OCI-LY3 (cell line): ENCODE measurements around the gene KRT222.

Experiments used
- H2AFZ ChIP-seq: fragments of 200-600, 300-600 bp; shearing (Covaris generic); 2 replicates; pipeline ENCODE4 v1.6.0; 2014; ENCODE audit warnings: antibody characterized with exemption, low read depth, low read length
- H3K27ac ChIP-seq: fragments of 200-600, 300-600 bp; sonication (generic); 2 replicates; pipeline ENCODE4 v1.5.1; 2014; ENCODE audit warnings: mild to moderate bottlenecking, low read length, moderate library complexity, mixed read lengths
- H3K27me3 ChIP-seq: fragments of 200-600, 300-600 bp; sonication (generic); 2 replicates; pipeline ENCODE4 v1.6.1; 2014; ENCODE audit warnings: low read depth, low read length, mixed read lengths
- H3K36me3 ChIP-seq: fragments of 200-600, 300-600 bp; sonication (generic); replicated peaks from 2 replicates; pipeline ENCODE3; 2014; ENCODE audit warnings: low read depth, low read length, mixed read lengths
- H3K4me1 ChIP-seq: fragments of 300-600, 200-600 bp; sonication (generic); 2 replicates; pipeline ENCODE4 v1.6.1; 2014; ENCODE audit warnings: low read length, mixed read lengths
- H3K4me2 ChIP-seq: fragments of 200-600, 300-600 bp; sonication (generic); 2 replicates; pipeline ENCODE4 v1.6.1; 2014; ENCODE audit warnings: low read length, mixed read lengths
- H3K4me3 ChIP-seq: fragments of 300-600, 200-600 bp; sonication (generic); 2 replicates; pipeline ENCODE4 v1.5.1; 2014; ENCODE audit warnings: antibody characterized with exemption, mild to moderate bottlenecking, low read length, moderate library complexity
- H3K79me2 ChIP-seq: fragments of 300-600, 200-600 bp; shearing (Covaris generic); 2 replicates; pipeline ENCODE4 v1.6.1; 2014; ENCODE audit warnings: mild to moderate bottlenecking, low read length, mixed read lengths
- H3K9ac ChIP-seq: fragments of 300-600, 200-600 bp; shearing (Covaris generic); 2 replicates; pipeline ENCODE4 v1.6.0; 2014; ENCODE audit warnings: mild to moderate bottlenecking, low read length, moderate library complexity
- H3K9me3 ChIP-seq: fragments of 200-600, 300-600 bp; shearing (Covaris generic); 2 replicates; pipeline ENCODE4 v1.6.1; 2014; ENCODE audit warnings: low read length, mixed read lengths; ENCODE audit not compliant: insufficient read depth
- H4K20me1 ChIP-seq: fragments of 200-600, 300-600 bp; sonication (generic); 2 replicates; pipeline ENCODE4 v1.6.1; 2016; ENCODE audit warnings: low read length, mixed read lengths; ENCODE audit not compliant: insufficient read depth
- CTCF ChIP-seq: fragments of 200-600, 300-600 bp; sonication (generic); IDR thresholded peaks from 2 replicates; pipeline ENCODE4 v1.5.1; 2014; ENCODE audit warnings: antibody characterized with exemption, low read length, low read depth
- EZH2phosphoT487 ChIP-seq: fragments of 200-600 bp; shearing (Covaris generic); IDR thresholded peaks from 2 replicates; pipeline ENCODE4 v1.6.1; 2018; ENCODE audit warnings: antibody characterized with exemption, mixed run types, low read depth

The KRT222 gene

GRCh38 chr17:40678902-40679522 is 14.0 kb upstream of the KRT222 start:
- Histone ChIP-seq H4K20me1 (no peaks in the 10 kb centered on the region), H2AFZ (no peak overlapping the region), H3K4me2 (peak overlapping the region; percentile 5; the same call in 1 of the 2 replicates), H3K9ac (no peak overlapping the region), H3K4me3 (no peak overlapping the region), H3K27ac (no peak overlapping the region), H3K36me3 (no peaks in the 10 kb centered on the region), H3K9me3 (no peaks in the 10 kb centered on the region), H3K79me2 (no peaks in the 10 kb centered on the region), H3K27me3 (peaks cover 23% of the 10 kb centered on the region), H3K4me1 (peaks cover 13% of the 10 kb centered on the region)
- TF ChIP-seq CTCF (no peak), EZH2phosphoT487 (no peak)

GRCh38 chr17:40675905-40676304 is 10.9 kb upstream of the KRT222 start:
- H3K9me3 ChIP-seq: no peaks in the 10 kb centered on the region
- no peak overlapping the region for H3K4me3 ChIP-seq
- no peak overlapping the region for H2AFZ ChIP-seq
- no peaks in the 10 kb centered on the region for H3K36me3 ChIP-seq
- no peaks in the 10 kb centered on the region for H4K20me1 ChIP-seq
- no peak overlapping the region for H3K9ac ChIP-seq
- no peak for TF ChIP-seq EZH2phosphoT487
- TF ChIP-seq CTCF: no peak
- no peak overlapping the region for H3K4me2 ChIP-seq
- H3K79me2 ChIP-seq: no peaks in the 10 kb centered on the region
- H3K27ac ChIP-seq: no peak overlapping the region
- peaks cover 13% of the 10 kb centered on the region for H3K4me1 ChIP-seq
- H3K27me3 ChIP-seq: peaks cover 23% of the 10 kb centered on the region

- Histone ChIP-seq H3K27ac (no peak overlapping the region), H3K4me1 (no peaks in the 10 kb centered on the region), H3K79me2 (no peaks in the 10 kb centered on the region), H3K9me3 (no peaks in the 10 kb centered on the region), H2AFZ (no peak overlapping the region), H3K9ac (no peak overlapping the region), H4K20me1 (no peaks in the 10 kb centered on the region), H3K4me3 (no peak overlapping the region), H3K4me2 (no peak overlapping the region), H3K27me3 (peaks cover 17% of the 10 kb centered on the region), H3K36me3 (no peaks in the 10 kb centered on the region)
- TF ChIP-seq CTCF (no peak), EZH2phosphoT487 (no peak)
Observed at GRCh38 chr17:40672654-40673053, 7.7 kb upstream of the KRT222 start.

- H3K4me2 ChIP-seq: no peak overlapping the region
- H3K9ac ChIP-seq: no peak overlapping the region
- no peaks in the 10 kb centered on the region for H4K20me1 ChIP-seq
- TF ChIP-seq CTCF (no peak), EZH2phosphoT487 (no peak)
- no peak overlapping the region for H3K27ac ChIP-seq
- H3K9me3 ChIP-seq: no peaks in the 10 kb centered on the region
- no peaks in the 10 kb centered on the region for H3K79me2 ChIP-seq
- H2AFZ ChIP-seq: no peak overlapping the region
- H3K4me3 ChIP-seq: no peak overlapping the region
- H3K4me1 ChIP-seq: no peaks in the 10 kb centered on the region
- no peaks in the 10 kb centered on the region for H3K36me3 ChIP-seq
- 0 out of 2 replicates have a peak, but pooled peaks cover 9% of the 10 kb centered on the region for H3K27me3 ChIP-seq
Observed at GRCh38 chr17:40671282-40671681, 6.3 kb upstream of the KRT222 start.
